DND-41 (cell line): ENCODE data around the gene SNAPC3.

Source experiments
- ATAC-seq: fragments of 200-7000 bp; cut with Tn5 transposase; 3 replicates; pipeline ENCODE4 v1.9.1; 2021; ENCODE audit warnings: low read depth; ENCODE audit not compliant: insufficient read depth
- DNase-seq: peaks from one replicate; pipeline ENCODE4 v3.0.0-alpha.2; 2020
- H2AFZ ChIP-seq: 2 replicates; pipeline ENCODE4 v1.6.0; 2012; ENCODE audit warnings: low read depth, low read length
- H3K27ac ChIP-seq: 2 replicates; pipeline ENCODE4 v1.5.1; 2012; ENCODE audit warnings: low read length, inconsistent platforms
- H3K27me3 ChIP-seq: fragments of 200-600 bp; sonication (generic); 2 replicates; pipeline ENCODE4 v1.6.0; 2012; ENCODE audit warnings: low read length, mild to moderate bottlenecking, inconsistent platforms; ENCODE audit not compliant: insufficient read depth, poor library complexity
- H3K36me3 ChIP-seq: 2 replicates; pipeline ENCODE4 v1.5.1; 2012; ENCODE audit warnings: low read length, inconsistent platforms; ENCODE audit not compliant: insufficient read depth
- H3K4me1 ChIP-seq: 2 replicates; pipeline ENCODE4 v1.5.1; 2012; ENCODE audit warnings: mild to moderate bottlenecking, low read length; ENCODE audit not compliant: insufficient read depth
- H3K4me2 ChIP-seq: 2 replicates; pipeline ENCODE4 v1.6.0; 2012; ENCODE audit warnings: mild to moderate bottlenecking, moderate library complexity, low read length, inconsistent platforms; ENCODE audit not compliant: insufficient read depth
- H3K4me3 ChIP-seq, 2 experiments: fragments of 200-600 bp in 1 of 2; shearing (Covaris generic) in 1 of 2; 2 replicates each; pipeline ENCODE4 v1.5.1; 2012 to 2016; ENCODE audit warnings: inconsistent platforms in 2 of 2, low read length in 2 of 2, mild to moderate bottlenecking in 2 of 2, low read depth in 1 of 2, moderate library complexity in 1 of 2
- H3K79me2 ChIP-seq: 2 replicates; pipeline ENCODE4 v1.6.0; 2012; ENCODE audit warnings: low read length, inconsistent platforms; ENCODE audit not compliant: insufficient read depth
- H3K9ac ChIP-seq: 2 replicates; pipeline ENCODE4 v1.6.0; 2012; ENCODE audit warnings: low read depth, mild to moderate bottlenecking, inconsistent platforms, low read length, moderate library complexity
- H3K9me3 ChIP-seq: 2 replicates; pipeline ENCODE4 v1.5.1; 2012; ENCODE audit warnings: low read length, moderate library complexity, mild to moderate bottlenecking, inconsistent platforms; ENCODE audit not compliant: insufficient read depth, severe bottlenecking
- H4K20me1 ChIP-seq: 2 replicates; pipeline ENCODE4 v1.6.0; 2012; ENCODE audit warnings: low read length; ENCODE audit not compliant: insufficient read depth
- EZH2 ChIP-seq: IDR thresholded peaks from 3 replicates; pipeline ENCODE4 v1.6.1; 2012; ENCODE audit warnings: borderline replicate concordance, low read depth, mild to moderate bottlenecking, moderate library complexity, low read length, inconsistent platforms; ENCODE audit not compliant: severe bottlenecking
- TF ChIP-seq, protein P1 (sequence below): IDR thresholded peaks from 2 replicates; pipeline ENCODE4 v1.5.1; 2012; ENCODE audit warnings: borderline replicate concordance, low read length, moderate library complexity, mild to moderate bottlenecking; ENCODE audit not compliant: poor library complexity, severe bottlenecking; ENCODE audit errors: extremely low read depth

Gene SNAPC3

DNA sequence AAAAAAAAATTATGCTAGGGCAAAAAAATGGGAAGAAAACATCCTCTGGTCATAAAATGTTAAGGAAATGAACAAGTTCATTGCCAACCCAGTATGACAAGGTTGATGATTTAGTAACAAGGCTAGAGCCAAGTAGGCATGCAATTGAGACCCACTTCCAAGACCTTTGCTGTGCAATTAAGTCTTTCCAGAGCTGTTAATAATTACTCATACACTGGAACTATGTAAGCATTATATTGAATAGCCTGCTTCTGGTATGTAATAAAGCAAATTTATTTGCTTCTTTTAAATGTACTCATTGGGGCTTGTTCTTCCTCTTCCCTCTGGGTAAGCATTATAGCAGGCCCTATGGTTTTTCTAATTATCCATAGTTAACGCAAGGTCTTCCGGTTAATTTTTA, 32.5 kb upstream of the SNAPC3 start:
- no peak overlapping the region for H3K4me2 ChIP-seq
- H3K9me3 ChIP-seq = no peaks in the 10 kb centered on the region
- no peaks in the 10 kb centered on the region for H4K20me1 ChIP-seq
- no peaks in the 10 kb centered on the region for H3K4me1 ChIP-seq
- no peak overlapping the region for H2AFZ ChIP-seq
- ATAC-seq (no peak), DNase-seq (no peak)
- no peaks in the 10 kb centered on the region for H3K27me3 ChIP-seq
- H3K4me3 ChIP-seq = no peak overlapping the region
- TF ChIP-seq, protein P1, sequence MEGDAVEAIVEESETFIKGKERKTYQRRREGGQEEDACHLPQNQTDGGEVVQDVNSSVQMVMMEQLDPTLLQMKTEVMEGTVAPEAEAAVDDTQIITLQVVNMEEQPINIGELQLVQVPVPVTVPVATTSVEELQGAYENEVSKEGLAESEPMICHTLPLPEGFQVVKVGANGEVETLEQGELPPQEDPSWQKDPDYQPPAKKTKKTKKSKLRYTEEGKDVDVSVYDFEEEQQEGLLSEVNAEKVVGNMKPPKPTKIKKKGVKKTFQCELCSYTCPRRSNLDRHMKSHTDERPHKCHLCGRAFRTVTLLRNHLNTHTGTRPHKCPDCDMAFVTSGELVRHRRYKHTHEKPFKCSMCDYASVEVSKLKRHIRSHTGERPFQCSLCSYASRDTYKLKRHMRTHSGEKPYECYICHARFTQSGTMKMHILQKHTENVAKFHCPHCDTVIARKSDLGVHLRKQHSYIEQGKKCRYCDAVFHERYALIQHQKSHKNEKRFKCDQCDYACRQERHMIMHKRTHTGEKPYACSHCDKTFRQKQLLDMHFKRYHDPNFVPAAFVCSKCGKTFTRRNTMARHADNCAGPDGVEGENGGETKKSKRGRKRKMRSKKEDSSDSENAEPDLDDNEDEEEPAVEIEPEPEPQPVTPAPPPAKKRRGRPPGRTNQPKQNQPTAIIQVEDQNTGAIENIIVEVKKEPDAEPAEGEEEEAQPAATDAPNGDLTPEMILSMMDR = no peak
- TF ChIP-seq EZH2 = no peak
- no peak overlapping the region for H3K9ac ChIP-seq
- no peak overlapping the region for H3K27ac ChIP-seq
- H3K36me3 ChIP-seq = no peaks in the 10 kb centered on the region
- H3K79me2 ChIP-seq = no peaks in the 10 kb centered on the region

DNA sequence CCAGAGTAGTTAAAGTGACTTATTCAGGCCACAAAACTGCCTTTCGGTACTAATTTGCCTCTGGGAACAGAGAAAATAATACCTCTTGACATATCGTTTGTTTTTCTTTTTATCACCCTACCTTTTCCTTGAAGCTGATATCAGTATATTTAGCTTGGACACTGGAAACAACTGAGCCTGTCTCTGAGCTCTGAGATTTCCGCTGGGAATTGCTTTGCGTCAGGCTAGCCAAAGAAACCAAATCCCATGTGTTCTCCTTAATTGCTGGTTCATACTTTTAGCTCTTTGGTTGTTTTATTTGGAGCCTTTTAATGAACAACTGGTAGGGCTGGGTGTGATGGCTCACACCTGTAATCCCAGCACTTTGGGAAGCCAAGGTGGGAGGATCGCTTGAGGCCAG, 30.3 kb upstream of the SNAPC3 start:
- H3K4me1 ChIP-seq = no peaks in the 10 kb centered on the region
- ATAC-seq (no peak), DNase-seq (no peak)
- H3K27me3 ChIP-seq = no peaks in the 10 kb centered on the region
- no peaks in the 10 kb centered on the region for H3K79me2 ChIP-seq
- H3K27ac ChIP-seq = no peak overlapping the region
- no peaks in the 10 kb centered on the region for H3K36me3 ChIP-seq
- no peak for TF ChIP-seq EZH2
- TF ChIP-seq, protein P1 = no peak
- no peaks in the 10 kb centered on the region for H4K20me1 ChIP-seq
- H3K4me3 ChIP-seq = no peak overlapping the region
- no peak overlapping the region for H3K9ac ChIP-seq
- no peak overlapping the region for H2AFZ ChIP-seq
- no peak overlapping the region for H3K4me2 ChIP-seq
- no peaks in the 10 kb centered on the region for H3K9me3 ChIP-seq

DNA sequence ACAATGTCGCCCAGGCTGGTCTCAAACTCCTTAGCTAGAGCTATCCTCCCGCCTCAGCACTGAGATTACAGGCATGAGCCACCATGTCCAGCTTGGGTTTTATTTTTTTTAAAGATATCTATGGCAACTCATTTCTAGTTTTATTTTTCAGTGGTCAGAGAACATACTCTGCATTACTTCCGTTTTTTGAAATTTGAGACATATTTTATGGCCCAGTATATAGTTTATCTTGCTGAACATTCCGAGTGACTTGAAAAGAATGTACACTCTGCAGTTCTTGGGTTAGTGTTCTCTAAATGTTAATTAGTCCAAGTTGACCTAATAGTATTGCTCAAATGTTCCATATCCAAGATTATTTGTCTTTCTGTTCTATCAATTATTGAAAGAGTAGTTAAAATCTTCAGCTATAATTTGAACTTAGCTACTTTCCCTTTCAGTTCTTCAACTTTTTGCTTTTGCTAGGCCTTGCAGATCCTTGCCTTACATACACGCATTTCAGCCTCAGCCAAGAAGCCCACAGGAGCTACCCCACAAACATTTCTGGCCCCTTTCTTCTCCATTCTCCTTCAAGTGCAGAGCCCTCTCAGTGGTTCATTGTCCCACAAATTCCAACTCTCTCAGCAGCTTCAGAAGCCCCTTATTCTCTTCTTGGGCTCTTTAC, 22.3 kb upstream of the SNAPC3 start:
- Histone ChIP-seq H2AFZ (no peak overlapping the region), H3K27me3 (no peaks in the 10 kb centered on the region), H3K9me3 (peaks cover 5% of the 10 kb centered on the region), H3K79me2 (no peaks in the 10 kb centered on the region), H3K4me1 (no peaks in the 10 kb centered on the region), H3K36me3 (no peaks in the 10 kb centered on the region), H3K27ac (no peak overlapping the region), H3K4me2 (no peak overlapping the region), H3K9ac (no peak overlapping the region), H3K4me3 (no peak overlapping the region), H4K20me1 (no peaks in the 10 kb centered on the region)
- no peak for DNase-seq
- no peak for ATAC-seq
- no peak for TF ChIP-seq EZH2
- TF ChIP-seq, protein P1 = no peak
